ENCODE measurements around the gene MMP24.

The MMP24 gene

DNA sequence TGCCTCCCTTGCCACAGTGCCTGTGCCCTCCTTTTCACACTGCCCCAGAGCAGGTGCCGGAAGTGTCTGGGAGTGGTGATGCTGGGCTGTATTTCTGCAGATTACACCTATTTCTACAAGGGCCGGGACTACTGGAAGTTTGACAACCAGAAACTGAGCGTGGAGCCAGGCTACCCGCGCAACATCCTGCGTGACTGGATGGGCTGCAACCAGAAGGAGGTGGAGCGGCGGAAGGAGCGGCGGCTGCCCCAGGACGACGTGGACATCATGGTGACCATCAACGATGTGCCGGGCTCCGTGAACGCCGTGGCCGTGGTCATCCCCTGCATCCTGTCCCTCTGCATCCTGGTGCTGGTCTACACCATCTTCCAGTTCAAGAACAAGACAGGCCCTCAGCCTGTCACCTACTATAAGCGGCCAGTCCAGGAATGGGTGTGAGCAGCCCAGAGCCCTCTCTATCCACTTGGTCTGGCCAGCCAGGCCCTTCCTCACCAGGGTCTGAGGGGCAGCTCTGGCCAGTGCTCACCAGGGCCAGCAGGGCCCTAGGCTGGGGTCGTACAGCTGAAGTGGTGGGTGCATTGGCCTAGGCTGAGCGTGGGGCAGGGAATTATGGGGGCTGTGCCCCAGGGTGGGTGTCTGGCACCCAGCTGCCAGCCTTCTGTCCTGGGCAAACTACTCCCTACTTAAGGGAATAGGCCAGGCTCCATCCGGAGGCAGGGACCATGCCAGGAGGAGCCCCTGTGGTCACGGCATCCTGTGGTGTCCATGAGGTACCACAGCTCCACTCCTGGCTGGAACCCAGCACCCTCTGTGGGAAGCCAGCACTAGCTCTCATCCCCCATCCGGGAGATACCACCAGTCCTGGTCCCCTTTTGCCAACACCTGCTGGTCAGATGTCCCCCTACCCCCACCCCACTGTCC lies 47.9 kb downstream of the MMP24 start:
- TF ChIP-seq, protein P1, sequence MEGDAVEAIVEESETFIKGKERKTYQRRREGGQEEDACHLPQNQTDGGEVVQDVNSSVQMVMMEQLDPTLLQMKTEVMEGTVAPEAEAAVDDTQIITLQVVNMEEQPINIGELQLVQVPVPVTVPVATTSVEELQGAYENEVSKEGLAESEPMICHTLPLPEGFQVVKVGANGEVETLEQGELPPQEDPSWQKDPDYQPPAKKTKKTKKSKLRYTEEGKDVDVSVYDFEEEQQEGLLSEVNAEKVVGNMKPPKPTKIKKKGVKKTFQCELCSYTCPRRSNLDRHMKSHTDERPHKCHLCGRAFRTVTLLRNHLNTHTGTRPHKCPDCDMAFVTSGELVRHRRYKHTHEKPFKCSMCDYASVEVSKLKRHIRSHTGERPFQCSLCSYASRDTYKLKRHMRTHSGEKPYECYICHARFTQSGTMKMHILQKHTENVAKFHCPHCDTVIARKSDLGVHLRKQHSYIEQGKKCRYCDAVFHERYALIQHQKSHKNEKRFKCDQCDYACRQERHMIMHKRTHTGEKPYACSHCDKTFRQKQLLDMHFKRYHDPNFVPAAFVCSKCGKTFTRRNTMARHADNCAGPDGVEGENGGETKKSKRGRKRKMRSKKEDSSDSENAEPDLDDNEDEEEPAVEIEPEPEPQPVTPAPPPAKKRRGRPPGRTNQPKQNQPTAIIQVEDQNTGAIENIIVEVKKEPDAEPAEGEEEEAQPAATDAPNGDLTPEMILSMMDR (IDR thresholded peaks at IDR 0.05; ENCODE audit: extremely low read depth, missing control alignments) = no peak
- no peak for DNase-seq (ENCODE audit: low spot score)

DNA sequence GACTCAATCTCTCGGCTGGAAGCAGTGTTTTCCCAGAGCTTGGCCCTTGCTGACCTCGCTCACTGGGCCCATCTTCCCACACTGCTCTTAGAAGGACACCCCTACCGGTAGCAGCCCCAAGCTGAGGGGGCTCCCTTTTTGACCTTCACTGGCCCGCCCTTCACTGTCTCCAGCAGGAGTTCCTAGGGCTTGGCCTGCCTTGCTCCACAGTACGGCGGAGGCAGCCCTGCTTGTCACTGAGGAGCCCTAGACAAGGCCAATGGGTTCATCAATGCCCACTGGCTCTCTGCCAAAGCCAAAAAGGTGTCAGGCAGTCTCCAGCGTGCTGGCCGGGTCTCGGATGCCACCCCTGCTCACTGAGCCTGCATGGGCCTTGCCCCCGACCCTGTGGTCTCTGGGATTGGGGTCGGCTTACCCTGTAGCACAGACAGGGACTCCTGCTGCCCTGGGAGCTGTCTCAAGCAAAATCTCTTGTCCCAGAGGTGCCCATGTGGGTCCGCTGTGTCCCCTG lies 49.3 kb downstream of the MMP24 start:
- TF ChIP-seq, protein P1 (IDR thresholded peaks at IDR 0.05; ENCODE audit: extremely low read depth, missing control alignments) = no peak

DNA sequence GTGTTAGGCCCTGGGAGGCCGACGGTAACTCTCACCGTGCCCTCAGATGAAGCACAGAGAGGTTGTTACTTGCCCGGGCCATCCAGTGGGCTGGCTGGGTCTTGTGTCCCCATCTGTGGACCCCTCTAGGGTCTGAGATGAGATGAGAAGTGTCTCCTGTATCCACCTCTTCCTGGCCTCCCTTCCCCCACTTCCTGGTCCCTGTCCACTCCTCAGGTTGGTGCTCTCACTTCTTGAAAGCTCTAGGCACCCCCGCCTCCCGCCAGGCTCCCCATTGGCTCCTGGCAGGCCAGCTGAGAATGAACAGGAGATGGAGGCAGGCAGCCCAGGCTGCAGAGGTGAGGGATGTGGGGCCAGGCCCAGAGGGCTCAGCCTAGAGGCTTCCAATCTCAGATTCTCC lies 49.9 kb downstream of the MMP24 start:
- TF ChIP-seq, protein P1 (IDR thresholded peaks at IDR 0.05; ENCODE audit: extremely low read depth, missing control alignments) = no peak
- DNase-seq (ENCODE audit: low spot score) = no peak

More for the DNA sequence above, 49.3 kb downstream of the MMP24 start:
- no peak for DNase-seq (ENCODE audit: low spot score)

GRCh38 chr20:35277127-35277526 lies 50.6 kb downstream of the MMP24 start:
- TF ChIP-seq, protein P1 (IDR thresholded peaks at IDR 0.05; ENCODE audit: extremely low read depth, missing control alignments) = no peak
- no peak for DNase-seq (ENCODE audit: low spot score)

GRCh38 chr20:35277531-35278395 lies 51.3 kb downstream of the MMP24 start, which contains the start of gene MMP24OS:
MMP24OS (minus strand) TSS chr20:35278122; CDS start chr20:35277929, 193 bp downstream.
- peak; percentile 97 for DNase-seq (ENCODE audit: low spot score)
- TF ChIP-seq, protein P1 (IDR thresholded peaks at IDR 0.05; ENCODE audit: extremely low read depth, missing control alignments) = peak; percentile 52

GRCh38 chr20:35279040-35279439 lies 52.5 kb downstream of the MMP24 start:
- TF ChIP-seq, protein P1 (IDR thresholded peaks at IDR 0.05; ENCODE audit: extremely low read depth, missing control alignments) = no peak
- DNase-seq (ENCODE audit: low spot score) = no peak
